ENCODE results near the gene TDRD5.

GRCh38 chr1:179731643-179732042 lies 140.0 kb downstream of the TDRD5 start:
- TF ChIP-seq CTCF (IDR thresholded peaks at IDR 0.05) (no peak), POLR2A (IDR thresholded peaks at IDR 0.05) (no peak)
